SJSA1 (cell line): Measurements from ENCODE around the gene FNIP2. TPM values are rescaled to one million over a fixed set of nuclear protein-coding genes. Genes with fewer than 3 reads are reported as not detected.
"Not testable (repeated sequence)": the region's sequence is repeated elsewhere in the genome, so short reads cannot be mapped to it uniquely, and the experiment has no call there.

ENCODE experiments used
- DNase-seq, 2 experiments: peaks; one replicate each; pipeline ENCODE4 v3.0.0-alpha.2; 2015 to 2020; ENCODE audit warnings: low spot score in 2 of 2, low read depth in 1 of 2
- H3K27ac ChIP-seq: fragments of 250-450 bp; sonication (Bioruptor Pico); 2 replicates; pipeline ENCODE4 v1.5.1; 2020; ENCODE audit warnings: mild to moderate bottlenecking, moderate library complexity
- H3K27me3 ChIP-seq: fragments of 250-450 bp; sonication (Bioruptor Pico); replicated peaks from 2 replicates; pipeline ENCODE4 v1.5.1; 2020; ENCODE audit warnings: mild to moderate bottlenecking, moderate library complexity
- H3K36me3 ChIP-seq: fragments of 250-450 bp; sonication (Bioruptor Pico); 2 replicates; pipeline ENCODE4 v1.5.1; 2020; ENCODE audit warnings: mild to moderate bottlenecking
- H3K4me1 ChIP-seq: fragments of 250-450 bp; sonication (Bioruptor Pico); replicated peaks from 2 replicates; pipeline ENCODE4 v1.6.1; 2021; ENCODE audit warnings: mild to moderate bottlenecking
- H3K4me3 ChIP-seq: fragments of 250-450 bp; sonication (Bioruptor Pico); 2 replicates; pipeline ENCODE4 v1.5.1; 2020; ENCODE audit warnings: mild to moderate bottlenecking
- H3K9me3 ChIP-seq: fragments of 250-450 bp; sonication (Bioruptor Pico); replicated peaks from 2 replicates; pipeline ENCODE4 v1.5.1; 2020; ENCODE audit warnings: mild to moderate bottlenecking
- total RNA-seq: library from RNA; depleted of rRNA; stranded (reverse); fragments of >200 nt; shearing (Covaris generic); gene quantifications from 2 replicates; pipeline ENCODE4 v1.2.3, GENCODE V29; 2014

The FNIP2 gene
- total RNA-seq, 1 experiment from 2014 or later: 29.6 TPM

DNA sequence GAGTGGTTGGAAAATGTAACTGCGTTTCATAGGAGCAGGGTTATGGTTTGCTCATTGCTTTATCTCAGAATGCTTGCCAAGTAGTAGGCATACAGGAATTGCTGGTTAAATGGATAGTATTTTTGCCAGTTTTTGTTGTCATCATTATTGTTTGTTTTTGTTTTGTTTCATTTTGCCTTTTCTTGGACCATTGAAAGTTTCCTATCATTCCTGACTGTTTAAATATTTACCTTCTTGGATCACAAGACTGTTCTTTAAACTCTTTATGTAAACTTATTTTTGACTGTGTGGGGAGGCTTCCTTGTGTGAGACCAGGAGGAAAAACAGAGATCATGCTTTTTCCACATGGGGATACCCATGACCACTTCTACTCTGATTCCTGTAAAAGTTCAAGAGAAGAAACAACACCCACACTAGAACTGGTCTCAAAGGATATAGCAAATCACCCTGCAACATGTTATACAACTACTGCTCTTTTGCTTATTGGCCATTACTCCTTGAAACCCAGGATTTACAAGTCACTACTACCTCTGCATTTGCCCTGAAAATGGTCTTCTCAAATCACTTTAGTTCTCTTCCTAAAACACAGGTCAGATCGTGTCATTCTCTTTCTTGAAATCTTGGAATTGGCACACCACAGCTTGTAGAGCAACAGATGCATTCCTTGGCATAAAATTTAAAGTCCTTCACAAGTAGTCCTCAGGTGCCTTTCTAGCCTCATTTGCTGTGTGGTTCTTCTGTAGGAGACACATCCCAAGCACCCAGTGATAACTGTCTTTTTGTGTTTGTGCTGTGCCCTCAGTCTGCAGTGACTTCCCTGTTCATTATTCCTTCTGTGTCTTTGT is 51.3 kb downstream of the FNIP2 start:
- Histone ChIP-seq H3K4me3 (no peak overlapping the region), H3K27ac (no peak overlapping the region), H3K4me1 (peaks cover 40% of the 10 kb centered on the region), H3K9me3 (no peaks in the 10 kb centered on the region), H3K36me3 (no peaks in the 10 kb centered on the region), H3K27me3 (no peaks in the 10 kb centered on the region)
- peak in 1 of 2 experiments; percentile 47 for DNase-seq

- Histone ChIP-seq H3K27ac (no peak overlapping the region), H3K9me3 (no peaks in the 10 kb centered on the region), H3K4me1 (peaks cover 43% of the 10 kb centered on the region), H3K4me3 (no peak overlapping the region), H3K27me3 (no peaks in the 10 kb centered on the region), H3K36me3 (no peaks in the 10 kb centered on the region; the same call in 1 of the 2 replicates)
- DNase-seq: no peak
Measured at GRCh38 chr4:158821228-158821971, 52.6 kb downstream of the FNIP2 start.

DNA sequence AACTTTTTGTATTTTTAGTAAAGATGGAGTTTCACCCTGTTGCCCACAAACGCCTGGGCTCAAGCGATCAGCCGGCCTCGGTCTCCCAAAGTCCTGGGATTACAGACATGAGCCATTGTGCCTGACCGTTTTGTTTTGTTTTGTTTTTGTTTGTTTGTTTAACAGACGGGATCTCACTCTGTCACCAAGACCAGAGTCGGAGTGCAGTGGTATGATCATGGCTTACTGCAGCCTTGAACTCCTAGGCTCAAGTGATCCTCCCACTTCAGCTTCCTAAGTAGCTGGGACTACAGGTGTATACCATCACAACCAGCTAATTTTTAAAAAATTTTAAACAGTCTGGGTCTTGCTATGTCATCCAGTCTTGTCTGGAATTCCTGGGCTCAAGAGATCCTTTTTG is 53.5 kb downstream of the FNIP2 start:
- Histone ChIP-seq H3K4me3 (no peak overlapping the region), H3K9me3 (no peaks in the 10 kb centered on the region), H3K27me3 (no peaks in the 10 kb centered on the region), H3K36me3 (peaks cover under 1% of the 10 kb centered on the region; the same call in 1 of the 2 replicates), H3K4me1 (peaks cover 43% of the 10 kb centered on the region), H3K27ac (no peak overlapping the region)
- no peak for DNase-seq

GRCh38 chr4:158823461-158823873 is 54.6 kb downstream of the FNIP2 start:
- no peak for DNase-seq
- Histone ChIP-seq H3K9me3 (no peaks in the 10 kb centered on the region), H3K4me1 (peaks cover 33% of the 10 kb centered on the region), H3K27ac (no peak overlapping the region), H3K4me3 (no peak overlapping the region), H3K27me3 (no peaks in the 10 kb centered on the region), H3K36me3 (peaks cover 3% of the 10 kb centered on the region; the same call in 1 of the 2 replicates)

- H3K4me3 ChIP-seq: no peak overlapping the region
- no peak for DNase-seq
- no peaks in the 10 kb centered on the region for H3K9me3 ChIP-seq
- H3K27me3 ChIP-seq: no peaks in the 10 kb centered on the region
- H3K36me3 ChIP-seq: peaks cover 3% of the 10 kb centered on the region; the same call in 1 of the 2 replicates
- no peak overlapping the region for H3K27ac ChIP-seq
- peaks cover 22% of the 10 kb centered on the region for H3K4me1 ChIP-seq
Measured at GRCh38 chr4:158824425-158825274, 55.8 kb downstream of the FNIP2 start.

GRCh38 chr4:158825433-158826036 is 56.7 kb downstream of the FNIP2 start:
- DNase-seq: no peak
- Histone ChIP-seq H3K9me3 (no peaks in the 10 kb centered on the region), H3K4me3 (no peak overlapping the region), H3K4me1 (peaks cover 13% of the 10 kb centered on the region), H3K27me3 (no peaks in the 10 kb centered on the region), H3K27ac (no peak overlapping the region), H3K36me3 (peaks cover 4% of the 10 kb centered on the region)

GRCh38 chr4:158826057-158826456 is 57.2 kb downstream of the FNIP2 start:
- DNase-seq: no peak
- Histone ChIP-seq H3K4me3 (no peak overlapping the region), H3K27me3 (no peaks in the 10 kb centered on the region), H3K9me3 (no peaks in the 10 kb centered on the region), H3K36me3 (peaks cover 9% of the 10 kb centered on the region), H3K27ac (no peak overlapping the region), H3K4me1 (peaks cover 8% of the 10 kb centered on the region)

- Histone ChIP-seq H3K4me1 (0 out of 2 replicates have a peak, but pooled peaks cover 3% of the 10 kb centered on the region), H3K36me3 (peaks cover 15% of the 10 kb centered on the region), H3K9me3 (no peaks in the 10 kb centered on the region), H3K27me3 (no peaks in the 10 kb centered on the region), H3K27ac (no peak overlapping the region), H3K4me3 (no peak overlapping the region)
- no peak for DNase-seq
Measured at GRCh38 chr4:158826882-158827281, 58.1 kb downstream of the FNIP2 start.

GRCh38 chr4:158827543-158827981 is 58.7 kb downstream of the FNIP2 start:
- Histone ChIP-seq H3K27ac (no peak overlapping the region), H3K36me3 (peaks cover 18% of the 10 kb centered on the region), H3K27me3 (no peaks in the 10 kb centered on the region), H3K9me3 (no peaks in the 10 kb centered on the region), H3K4me1 (0 out of 2 replicates have a peak, but pooled peaks cover 3% of the 10 kb centered on the region), H3K4me3 (no peak overlapping the region)
- no peak for DNase-seq

DNA sequence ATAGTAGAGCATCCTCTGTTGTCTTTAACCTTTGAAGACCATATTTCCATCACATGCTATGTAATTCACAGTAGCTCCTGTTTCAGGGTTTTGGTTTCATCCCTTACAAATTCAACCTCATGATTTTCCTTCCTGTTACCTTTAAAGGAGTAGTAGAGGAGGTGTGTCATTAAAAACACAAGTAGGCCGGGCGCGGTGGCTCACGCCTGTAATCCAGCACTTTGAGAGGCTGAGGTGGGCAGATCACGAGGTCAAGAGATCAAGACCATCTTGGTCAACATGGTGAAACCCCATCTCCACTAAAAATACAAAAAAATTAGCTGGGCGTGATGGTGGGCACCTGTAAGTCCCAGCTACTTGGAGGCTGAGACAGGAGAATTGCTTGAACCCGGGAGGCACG is 59.3 kb downstream of the FNIP2 start:
- H3K4me1 ChIP-seq, H3K27ac ChIP-seq, H3K4me3 ChIP-seq, H3K27me3 ChIP-seq, H3K9me3 ChIP-seq, DNase-seq: not testable (repeated sequence)
- H3K36me3 ChIP-seq: peaks cover 18% of the 10 kb centered on the region

DNA sequence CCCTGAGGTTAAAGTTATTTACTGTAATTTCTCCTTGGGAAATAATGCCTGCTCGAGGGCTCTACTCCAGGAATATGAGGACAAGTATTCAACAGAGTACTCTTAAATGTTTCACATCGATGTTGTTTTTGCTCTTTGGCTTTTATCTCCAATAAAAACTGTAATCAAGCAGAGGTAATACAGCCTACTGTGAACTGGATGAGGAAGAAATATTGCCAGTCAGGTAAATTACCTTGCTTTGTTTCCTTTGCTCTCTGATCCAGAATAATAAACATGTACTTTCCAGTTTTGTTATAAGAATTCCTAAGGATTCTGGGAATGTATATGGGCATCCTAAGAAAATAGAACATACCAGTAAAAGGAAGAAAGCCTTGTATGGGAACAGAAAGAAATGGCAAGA is 60.4 kb downstream of the FNIP2 start:
- no peak for DNase-seq
- no peak overlapping the region for H3K27ac ChIP-seq
- H3K9me3 ChIP-seq: no peaks in the 10 kb centered on the region
- peaks cover 23% of the 10 kb centered on the region for H3K36me3 ChIP-seq
- peaks cover 9% of the 10 kb centered on the region for H3K4me1 ChIP-seq
- no peak overlapping the region for H3K4me3 ChIP-seq
- no peaks in the 10 kb centered on the region for H3K27me3 ChIP-seq

GRCh38 chr4:158833602-158834001 is 64.8 kb downstream of the FNIP2 start:
- no peaks in the 10 kb centered on the region for H3K27me3 ChIP-seq
- H3K4me3 ChIP-seq: no peak overlapping the region
- peak in 1 of 2 experiments; percentile 28 for DNase-seq
- peaks cover 6% of the 10 kb centered on the region for H3K4me1 ChIP-seq
- H3K36me3 ChIP-seq: peaks cover 35% of the 10 kb centered on the region
- H3K9me3 ChIP-seq: no peaks in the 10 kb centered on the region
- H3K27ac ChIP-seq: no peak overlapping the region
